ENCODE data around the gene ZBTB40.

ZBTB40 gene

DNA sequence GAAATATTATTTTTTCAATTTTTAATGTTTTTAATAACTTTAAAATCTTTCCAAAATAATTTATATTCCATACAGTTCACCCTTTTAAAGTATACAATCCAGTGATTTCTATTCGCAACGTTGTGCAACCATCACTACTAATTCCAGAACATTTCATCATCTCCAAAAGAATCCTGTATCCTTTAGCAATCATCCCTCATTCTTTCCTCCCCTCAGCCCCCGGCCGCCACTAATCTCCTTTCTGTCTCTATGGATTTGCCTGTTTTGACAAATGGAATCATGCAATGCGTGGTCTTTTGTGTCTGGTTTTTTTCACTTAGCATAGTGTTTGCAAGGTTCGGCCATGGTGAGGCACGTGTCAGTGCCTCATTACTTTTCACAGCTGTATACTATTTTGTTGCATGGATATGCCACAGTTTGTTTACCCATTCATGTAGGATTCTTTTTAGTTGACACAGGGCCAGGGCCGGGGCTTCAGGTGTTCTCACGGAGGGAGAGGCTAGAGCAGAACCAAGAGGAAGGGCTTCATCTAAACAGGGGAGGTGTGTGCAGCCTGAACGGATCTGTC lies 40.6 kb upstream of the ZBTB40 start:
- no peak for DNase-seq (ENCODE audit: extremely low read depth, low read depth)
- TF ChIP-seq, protein P1, sequence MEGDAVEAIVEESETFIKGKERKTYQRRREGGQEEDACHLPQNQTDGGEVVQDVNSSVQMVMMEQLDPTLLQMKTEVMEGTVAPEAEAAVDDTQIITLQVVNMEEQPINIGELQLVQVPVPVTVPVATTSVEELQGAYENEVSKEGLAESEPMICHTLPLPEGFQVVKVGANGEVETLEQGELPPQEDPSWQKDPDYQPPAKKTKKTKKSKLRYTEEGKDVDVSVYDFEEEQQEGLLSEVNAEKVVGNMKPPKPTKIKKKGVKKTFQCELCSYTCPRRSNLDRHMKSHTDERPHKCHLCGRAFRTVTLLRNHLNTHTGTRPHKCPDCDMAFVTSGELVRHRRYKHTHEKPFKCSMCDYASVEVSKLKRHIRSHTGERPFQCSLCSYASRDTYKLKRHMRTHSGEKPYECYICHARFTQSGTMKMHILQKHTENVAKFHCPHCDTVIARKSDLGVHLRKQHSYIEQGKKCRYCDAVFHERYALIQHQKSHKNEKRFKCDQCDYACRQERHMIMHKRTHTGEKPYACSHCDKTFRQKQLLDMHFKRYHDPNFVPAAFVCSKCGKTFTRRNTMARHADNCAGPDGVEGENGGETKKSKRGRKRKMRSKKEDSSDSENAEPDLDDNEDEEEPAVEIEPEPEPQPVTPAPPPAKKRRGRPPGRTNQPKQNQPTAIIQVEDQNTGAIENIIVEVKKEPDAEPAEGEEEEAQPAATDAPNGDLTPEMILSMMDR (IDR thresholded peaks at IDR 0.05; ENCODE audit: low read depth, low read length, missing control alignments): no peak
- no peak overlapping the region for H3K4me3 ChIP-seq (replicated peaks; ENCODE audit: low read depth, low read length)

DNA sequence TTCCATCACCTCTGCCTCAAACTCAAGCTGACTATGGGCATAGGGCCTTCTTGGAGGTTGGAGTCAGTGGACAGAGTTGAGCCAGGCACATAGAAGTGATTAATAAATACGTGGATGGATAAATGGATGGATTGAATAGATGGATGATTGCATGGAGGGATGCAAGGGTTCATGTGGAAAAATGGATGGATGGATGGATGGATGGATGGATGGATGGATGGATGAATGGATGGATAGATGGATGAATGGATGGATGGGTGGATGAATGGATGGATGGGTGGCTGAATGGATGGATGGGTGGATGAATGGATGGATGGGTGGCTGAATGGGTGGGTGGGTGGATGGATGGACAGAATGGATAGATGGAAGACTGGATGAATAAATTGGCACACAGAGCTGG lies 40.1 kb upstream of the ZBTB40 start:
- H3K4me3 ChIP-seq (replicated peaks; ENCODE audit: low read depth, low read length): no peak overlapping the region
- TF ChIP-seq, protein P1 (IDR thresholded peaks at IDR 0.05; ENCODE audit: low read depth, low read length, missing control alignments): no peak
- no peak for DNase-seq (ENCODE audit: extremely low read depth, low read depth)

DNA sequence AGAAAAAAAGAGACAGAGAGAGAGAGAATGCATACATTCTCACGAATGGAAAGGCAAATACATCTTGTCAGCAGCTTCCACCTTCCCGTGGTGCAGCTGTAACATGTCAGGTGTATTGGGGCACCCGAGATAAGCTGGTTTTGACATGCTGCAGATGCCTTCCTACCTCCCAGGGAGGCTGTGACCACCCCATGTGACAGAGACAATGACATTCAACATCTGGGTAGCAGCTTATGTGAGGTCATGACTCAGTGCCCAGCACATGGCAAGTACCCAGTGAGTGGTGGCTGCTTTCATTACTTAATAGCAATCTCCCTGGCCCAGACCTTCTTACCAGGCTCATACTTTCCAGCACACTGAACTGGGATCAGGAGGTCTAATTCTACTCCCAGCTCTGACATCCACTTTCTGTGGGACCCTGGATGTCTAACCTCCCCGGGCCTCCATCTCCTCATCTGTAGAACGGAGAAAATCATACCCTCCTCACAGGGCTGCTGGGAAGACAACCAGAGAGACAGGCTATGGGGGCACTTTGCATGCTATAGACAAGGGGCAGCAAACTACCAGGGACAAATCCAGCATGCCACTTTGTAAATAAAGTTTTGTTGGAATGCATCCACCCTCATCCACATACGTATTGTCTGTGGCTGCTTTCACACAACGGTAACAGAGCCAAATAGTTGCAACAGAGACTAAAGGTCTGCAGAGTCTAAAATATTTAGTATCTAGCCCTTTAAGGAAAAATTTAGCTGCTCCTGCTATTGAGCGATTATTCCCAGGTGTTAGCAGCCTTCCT lies 38.5 kb upstream of the ZBTB40 start:
- TF ChIP-seq, protein P1 (IDR thresholded peaks at IDR 0.05; ENCODE audit: low read depth, low read length, missing control alignments): no peak
- no peak for DNase-seq (ENCODE audit: extremely low read depth, low read depth)
- no peak overlapping the region for H3K4me3 ChIP-seq (replicated peaks; ENCODE audit: low read depth, low read length)

DNA sequence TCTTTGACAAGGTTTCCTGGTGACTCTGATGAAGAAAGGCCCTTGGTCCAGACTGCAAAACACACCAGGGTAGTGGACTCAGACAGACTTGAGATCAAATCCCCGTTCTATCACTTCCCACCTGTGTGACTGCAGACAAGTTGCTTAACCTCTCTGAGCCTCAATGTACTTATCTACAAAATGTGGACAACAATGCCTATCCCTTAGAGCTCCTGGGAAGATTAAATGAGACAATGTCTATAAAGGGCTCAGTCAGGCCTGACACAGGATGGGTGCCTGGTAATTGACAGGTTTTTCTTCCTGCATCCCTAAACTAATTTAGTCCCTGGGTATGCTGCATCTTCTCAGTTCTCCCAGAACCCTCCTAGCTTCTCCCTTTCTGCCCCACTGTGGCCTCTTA lies 37.9 kb upstream of the ZBTB40 start:
- no peak overlapping the region for H3K4me3 ChIP-seq (replicated peaks; ENCODE audit: low read depth, low read length)
- DNase-seq (ENCODE audit: extremely low read depth, low read depth): no peak
- TF ChIP-seq, protein P1 (IDR thresholded peaks at IDR 0.05; ENCODE audit: low read depth, low read length, missing control alignments): no peak

DNA sequence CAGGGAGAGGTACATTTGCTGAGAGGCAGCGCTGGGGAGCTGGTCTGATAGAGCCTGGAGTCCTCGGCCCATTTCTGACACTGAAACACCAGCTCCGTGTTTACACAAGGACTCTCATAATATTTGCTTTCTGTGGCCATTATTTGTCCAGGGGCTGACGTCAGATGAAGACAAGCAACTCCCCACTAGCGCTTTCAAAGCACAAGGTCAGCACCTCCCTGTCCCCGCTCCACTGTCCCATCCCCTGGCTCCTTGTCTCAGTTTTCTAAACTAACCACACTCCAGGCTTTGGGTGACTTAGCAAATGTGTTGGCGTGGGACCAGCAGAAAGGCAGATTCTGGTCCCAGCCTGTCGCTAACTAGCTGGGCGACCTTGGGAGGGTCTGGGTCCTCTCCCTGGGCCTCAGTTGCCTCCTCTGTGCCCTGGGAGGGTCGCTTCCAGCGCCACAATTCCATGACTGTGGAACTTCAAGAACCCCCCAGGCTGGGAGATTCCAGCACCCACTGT lies 37.4 kb upstream of the ZBTB40 start:
- H3K4me3 ChIP-seq (replicated peaks; ENCODE audit: low read depth, low read length): no peak overlapping the region
- no peak for DNase-seq (ENCODE audit: extremely low read depth, low read depth)
- TF ChIP-seq, protein P1 (IDR thresholded peaks at IDR 0.05; ENCODE audit: low read depth, low read length, missing control alignments): no peak

DNA sequence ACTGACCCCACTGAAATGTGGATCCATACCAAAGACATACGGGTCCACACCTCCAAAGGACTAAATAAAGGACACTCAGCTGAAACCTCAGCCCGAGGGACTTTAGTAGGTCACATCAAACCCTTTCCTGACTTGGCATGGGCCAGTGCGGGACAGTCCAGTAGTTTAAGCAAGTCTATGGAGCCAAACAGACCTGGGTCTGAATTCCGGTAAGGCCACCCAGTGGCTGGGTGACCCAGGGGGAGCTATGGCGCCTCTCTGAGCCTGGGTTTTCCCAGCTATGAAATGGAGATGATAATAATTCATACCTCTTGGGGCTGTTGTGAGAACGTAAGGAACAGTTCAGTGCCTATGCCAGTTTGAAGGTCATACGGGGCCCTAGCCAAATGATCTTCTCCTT lies 36.2 kb upstream of the ZBTB40 start:
- TF ChIP-seq, protein P1 (IDR thresholded peaks at IDR 0.05; ENCODE audit: low read depth, low read length, missing control alignments): no peak
- H3K4me3 ChIP-seq (replicated peaks; ENCODE audit: low read depth, low read length): no peak overlapping the region
- DNase-seq (ENCODE audit: extremely low read depth, low read depth): no peak
